GM21390 (cell line): ENCODE measurements around the gene CA10.

Experiments
- ATAC-seq: cut with Tn5 transposase; IDR thresholded peaks from one replicate; pipeline ENCODE4 v1.9.1; 2021; ENCODE audit not compliant: unreplicated experiment

CA10 gene

GRCh38 chr17:51770027-51770759 is 388.3 kb downstream of the CA10 start:
- ATAC-seq = no peak

GRCh38 chr17:51769231-51769630 is 389.3 kb downstream of the CA10 start:
- no peak for ATAC-seq

GRCh38 chr17:51768706-51769105 is 389.8 kb downstream of the CA10 start:
- no peak for ATAC-seq

- ATAC-seq = no peak
Measured at GRCh38 chr17:51767287-51767686, 391.2 kb downstream of the CA10 start.

- ATAC-seq = no peak
Measured at GRCh38 chr17:51765282-51766135, 393.0 kb downstream of the CA10 start.

GRCh38 chr17:51764387-51764971 is 394.0 kb downstream of the CA10 start:
- ATAC-seq = peak; percentile 90

GRCh38 chr17:51763058-51763457 is 395.5 kb downstream of the CA10 start:
- ATAC-seq = no peak

GRCh38 chr17:51761105-51761504 is 397.4 kb downstream of the CA10 start:
- ATAC-seq = no peak

GRCh38 chr17:51759260-51759659 is 399.3 kb downstream of the CA10 start:
- no peak for ATAC-seq

- ATAC-seq = no peak
Measured at GRCh38 chr17:51751072-51751471, 407.4 kb downstream of the CA10 start.

- ATAC-seq = no peak
Measured at GRCh38 chr17:51748749-51749604, 409.5 kb downstream of the CA10 start.

GRCh38 chr17:51746421-51746820 is 412.1 kb downstream of the CA10 start:
- no peak for ATAC-seq

- ATAC-seq = no peak
Measured at GRCh38 chr17:51745993-51746392, 412.5 kb downstream of the CA10 start.

GRCh38 chr17:51743477-51743876 is 415.0 kb downstream of the CA10 start:
- ATAC-seq = no peak

GRCh38 chr17:51742571-51742970 is 415.9 kb downstream of the CA10 start:
- no peak for ATAC-seq

GRCh38 chr17:51741458-51741857 is 417.1 kb downstream of the CA10 start:
- ATAC-seq = no peak

GRCh38 chr17:51740531-51740930 is 418.0 kb downstream of the CA10 start:
- ATAC-seq = no peak

GRCh38 chr17:51739245-51739886 is 419.1 kb downstream of the CA10 start:
- ATAC-seq = no peak

- ATAC-seq = no peak
Measured at GRCh38 chr17:51736356-51736755, 422.2 kb downstream of the CA10 start.

GRCh38 chr17:51734976-51735375 is 423.5 kb downstream of the CA10 start:
- ATAC-seq = no peak
